ENCODE data around the gene RANBP17. TPM values are rescaled to one million over a fixed set of nuclear protein-coding genes. Genes with fewer than 3 reads are reported as not detected.
"Not testable (repeated sequence)": the region's sequence is repeated elsewhere in the genome, so short reads cannot be mapped to it uniquely, and the experiment has no call there.

Gene RANBP17
- total and polyA plus RNA-seq, 7 experiments from 2014 or later, result 3.0 TPM; not detected in 6

DNA sequence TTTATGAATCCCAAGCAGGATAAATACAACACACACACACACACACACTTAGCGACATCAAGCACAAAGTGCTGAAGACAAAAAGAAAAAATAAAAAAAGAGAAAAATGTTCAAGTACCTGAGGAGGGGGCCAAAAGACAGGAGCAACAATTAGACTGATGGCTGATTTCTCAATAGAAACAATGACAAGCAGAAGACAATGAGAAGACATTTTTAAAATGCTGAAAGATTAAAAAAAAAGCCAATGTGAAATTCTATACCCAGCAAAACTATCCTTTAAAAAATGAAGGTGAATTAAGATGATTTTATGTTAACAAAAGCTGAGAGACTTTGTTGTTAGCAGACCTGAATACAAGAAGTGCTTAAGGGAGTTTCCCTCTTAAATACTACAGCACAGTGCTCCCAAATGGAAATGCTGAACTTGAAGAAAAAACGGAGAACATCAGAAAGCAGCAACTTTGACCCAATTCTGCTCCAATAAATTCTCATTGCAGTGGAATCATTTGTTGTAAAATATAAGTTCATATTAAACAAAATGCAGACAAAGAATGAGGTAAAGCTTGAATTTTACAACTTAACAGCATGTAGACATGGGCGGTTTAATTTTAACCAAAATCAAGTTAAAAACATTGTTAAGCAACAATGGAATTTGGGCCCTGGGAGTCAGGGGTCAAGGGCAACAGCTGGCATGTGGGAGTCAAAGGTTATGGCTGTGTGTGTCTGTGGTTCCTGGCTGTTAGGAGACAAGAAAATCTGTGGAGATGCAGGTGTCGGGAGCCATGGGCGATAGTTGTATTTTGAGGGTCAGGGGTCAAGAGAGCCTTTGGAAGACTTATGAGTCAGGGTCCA lies 776 bp upstream of the RANBP17 start:
- Histone ChIP-seq H3K4me1 (ENCODE audit: control insufficient read depth in 2 of 2, insufficient read depth in 2 of 2, low read length in 2 of 2) (no peaks in the 10 kb centered on the region), H3K36me3 (ENCODE audit: control insufficient read depth in 2 of 3, insufficient read depth in 3 of 3, low read length in 3 of 3) (no peaks in the 10 kb centered on the region), H3K27me3 (ENCODE audit: control insufficient read depth in 2 of 2, insufficient read depth in 2 of 2, low read length in 2 of 2) (peaks cover 0 to 5% of the 10 kb centered on the region in 2 donors), H3K9me3 (ENCODE audit: control insufficient read depth in 2 of 3, low read length in 3 of 3) (peaks cover 0 to 22% (median 0%) of the 10 kb centered on the region in 3 experiments), H3K4me3 (ENCODE audit: low read length) (no peak overlapping the region), H3K27ac (ENCODE audit: low read depth, low read length) (no peak overlapping the region)
- peaks cover 2 to 17% (median 10%) of the 10 kb centered on the region in 7 donors for H3K4me1 Mint-ChIP-seq
- peaks cover 12 to 65% (median 29%) of the 10 kb centered on the region in 11 donors for H3K9me3 Mint-ChIP-seq
- intact Hi-C loops (cut with micrococcal nuclease), result no loop called here
- no peak for ATAC-seq
- peaks cover 30 to 65% (median 50%) of the 10 kb centered on the region in 5 donors for H3K27me3 Mint-ChIP-seq
- ChIA-PET CTCF (no interaction called here), POLR2A (no interaction called here)
- H3K27ac Mint-ChIP-seq, result peak overlapping the region in 1 of 9 donors; percentile 28
- H3K36me3 Mint-ChIP-seq, result peaks cover 15 to 32% (median 28%) of the 10 kb centered on the region in 5 donors
- DNase-seq, result no peak
- H3K4me3 Mint-ChIP-seq, result peak overlapping the region in 8 of 10 donors; percentile 4 to 79 (median 50)

DNA sequence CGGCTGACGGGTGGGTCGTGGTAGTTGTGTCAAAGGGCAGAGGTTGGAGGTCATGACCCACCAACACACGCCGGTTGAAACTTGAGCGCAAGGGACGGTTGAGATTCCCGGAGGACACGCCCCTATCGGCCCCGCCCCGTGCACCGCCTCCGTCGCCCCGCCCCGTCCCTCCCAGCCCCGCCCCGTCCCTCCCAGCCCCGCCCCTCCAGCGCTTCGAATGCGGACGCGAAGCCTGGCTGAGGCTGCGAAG lies 226 bp upstream of the RANBP17 start:
- H3K36me3 Mint-ChIP-seq, result peaks cover 15 to 32% (median 28%) of the 10 kb centered on the region in 5 donors
- peak overlapping the region in 6 of 10 donors; percentile 23 to 79 (median 50) for H3K4me3 Mint-ChIP-seq
- Histone ChIP-seq H3K4me1 (ENCODE audit: control insufficient read depth in 2 of 2, insufficient read depth in 2 of 2, low read length in 2 of 2) (no peaks in the 10 kb centered on the region), H3K36me3 (ENCODE audit: control insufficient read depth in 2 of 3, insufficient read depth in 3 of 3, low read length in 3 of 3) (no peaks in the 10 kb centered on the region), H3K27ac (ENCODE audit: low read depth, low read length) (no peak overlapping the region), H3K9me3 (ENCODE audit: control insufficient read depth in 2 of 3, low read length in 3 of 3) (peaks cover 0 to 22% (median 0%) of the 10 kb centered on the region in 3 experiments), H3K27me3 (ENCODE audit: control insufficient read depth in 2 of 2, insufficient read depth in 2 of 2, low read length in 2 of 2) (peaks cover 0 to 5% of the 10 kb centered on the region in 2 donors), H3K4me3 (ENCODE audit: low read length) (no peak overlapping the region)
- peaks cover 30 to 67% (median 50%) of the 10 kb centered on the region in 5 donors for H3K27me3 Mint-ChIP-seq
- H3K4me1 Mint-ChIP-seq, result peaks cover 2 to 17% (median 10%) of the 10 kb centered on the region in 7 donors
- H3K27ac Mint-ChIP-seq, result no peak overlapping the region
- POLR2A ChIA-PET, result no interaction called here
- CTCF ChIA-PET, result no interaction called here
- intact Hi-C loops (cut with micrococcal nuclease), result no loop called here
- peaks cover 12 to 66% (median 29%) of the 10 kb centered on the region in 11 donors for H3K9me3 Mint-ChIP-seq
- DNase-seq (no peak), ATAC-seq (no peak)

DNA sequence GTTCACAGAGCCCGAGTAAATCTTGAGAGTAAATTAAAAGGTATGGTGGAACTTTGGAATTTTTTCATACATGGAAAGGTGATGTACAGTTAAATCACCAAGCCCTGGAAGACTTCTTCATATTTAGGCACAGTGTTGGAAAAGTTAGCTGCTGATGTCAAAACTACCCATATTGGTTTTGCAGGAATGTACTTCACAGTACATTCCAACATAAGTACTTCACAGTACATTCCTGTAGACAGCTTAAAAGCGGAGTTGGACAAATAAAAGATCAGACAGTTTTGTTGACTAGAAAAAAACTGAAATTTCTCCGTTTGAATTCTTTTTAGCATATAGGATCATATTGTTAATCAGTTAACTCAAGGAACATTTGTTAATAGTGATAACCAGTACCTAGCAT lies 1.8 kb downstream of the RANBP17 start:
- POLR2A ChIA-PET, result no interaction called here

DNA sequence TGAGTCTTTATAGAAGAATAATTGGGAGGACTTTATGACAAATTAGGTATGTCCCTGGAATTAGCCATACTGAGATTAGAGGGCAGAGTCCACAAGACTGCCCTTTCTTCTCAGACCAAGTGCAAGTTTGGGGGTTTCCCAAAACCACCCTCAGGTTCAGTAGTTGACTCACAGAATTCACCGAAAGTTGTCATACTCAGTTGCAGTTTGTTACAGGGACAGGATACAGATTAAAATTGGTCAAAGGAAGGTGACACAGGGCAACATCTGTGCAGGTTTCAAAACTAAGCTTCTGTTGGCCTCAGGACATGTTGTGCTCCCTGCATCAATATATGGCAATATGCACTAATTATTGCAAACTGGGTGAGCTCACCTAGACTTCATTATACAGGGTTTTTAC lies 3.8 kb downstream of the RANBP17 start:
- Histone ChIP-seq H3K27me3 (ENCODE audit: control insufficient read depth in 2 of 2, insufficient read depth in 2 of 2, low read length in 2 of 2) (peaks cover 0 to 5% of the 10 kb centered on the region in 2 donors), H3K36me3 (ENCODE audit: control insufficient read depth in 2 of 3, insufficient read depth in 3 of 3, low read length in 3 of 3) (no peaks in the 10 kb centered on the region), H3K27ac (ENCODE audit: low read depth, low read length) (no peak overlapping the region), H3K9me3 (ENCODE audit: control insufficient read depth in 2 of 3, low read length in 3 of 3) (peaks cover 0 to 10% (median 0%) of the 10 kb centered on the region in 3 experiments), H3K4me3 (ENCODE audit: low read length) (no peak overlapping the region), H3K4me1 (ENCODE audit: control insufficient read depth in 2 of 2, insufficient read depth in 2 of 2, low read length in 2 of 2) (no peaks in the 10 kb centered on the region)
- Mint-ChIP-seq H3K36me3 (peaks cover 9 to 19% (median 16%) of the 10 kb centered on the region in 5 donors), H3K27me3 (peaks cover 28 to 44% (median 35%) of the 10 kb centered on the region in 5 donors), H3K27ac (no peak overlapping the region), H3K9me3 (peaks cover 7 to 41% (median 16%) of the 10 kb centered on the region in 11 donors), H3K4me3 (no peak overlapping the region), H3K4me1 (peaks cover 2 to 14% (median 9%) of the 10 kb centered on the region in 7 donors)
- DNase-seq, result no peak
- ChIA-PET POLR2A (no interaction called here), CTCF (no interaction called here)
- intact Hi-C loops (cut with micrococcal nuclease), result no loop called here
- no peak for ATAC-seq

More for the DNA sequence above, 1.8 kb downstream of the RANBP17 start:
- Histone ChIP-seq H3K36me3 (ENCODE audit: control insufficient read depth in 2 of 3, insufficient read depth in 3 of 3, low read length in 3 of 3) (no peaks in the 10 kb centered on the region), H3K27me3 (ENCODE audit: control insufficient read depth in 2 of 2, insufficient read depth in 2 of 2, low read length in 2 of 2) (peaks cover 0 to 5% of the 10 kb centered on the region in 2 donors), H3K9me3 (ENCODE audit: control insufficient read depth in 2 of 3, low read length in 3 of 3) (peaks cover 0 to 22% (median 0%) of the 10 kb centered on the region in 3 experiments), H3K4me3 (ENCODE audit: low read length) (no peak overlapping the region), H3K4me1 (ENCODE audit: control insufficient read depth in 2 of 2, insufficient read depth in 2 of 2, low read length in 2 of 2) (no peaks in the 10 kb centered on the region), H3K27ac (ENCODE audit: low read depth, low read length) (no peak overlapping the region)
- H3K9me3 Mint-ChIP-seq, result peaks cover 12 to 58% (median 26%) of the 10 kb centered on the region in 11 donors
- H3K4me3 Mint-ChIP-seq, result no peak overlapping the region
- no peak overlapping the region for H3K27ac Mint-ChIP-seq
- DNase-seq (no peak), ATAC-seq (no peak)
- intact Hi-C loops (cut with micrococcal nuclease), result no loop called here
- H3K4me1 Mint-ChIP-seq, result peaks cover 2 to 17% (median 10%) of the 10 kb centered on the region in 7 donors
- peaks cover 14 to 30% (median 28%) of the 10 kb centered on the region in 5 donors for H3K36me3 Mint-ChIP-seq
- CTCF ChIA-PET, result no interaction called here
- H3K27me3 Mint-ChIP-seq, result peaks cover 30 to 54% (median 49%) of the 10 kb centered on the region in 5 donors

DNA sequence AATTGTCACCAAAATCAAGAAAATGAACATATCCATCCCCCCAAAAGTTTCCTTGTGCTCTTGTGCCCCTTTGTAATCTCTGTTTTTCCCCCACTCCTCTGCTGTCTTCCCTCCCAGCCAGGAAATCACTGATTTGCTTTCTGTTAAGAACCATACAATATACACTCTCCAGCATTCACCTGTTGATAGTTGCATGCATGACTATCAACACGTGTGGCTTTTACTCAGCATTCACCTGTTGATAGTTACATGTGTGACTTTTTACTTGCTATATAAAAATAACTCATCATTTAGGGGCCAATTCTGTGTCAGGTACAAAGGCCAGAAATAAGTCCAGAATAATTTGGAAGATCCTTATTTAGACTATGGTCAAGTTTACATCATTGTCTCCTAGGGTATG lies 6.0 kb downstream of the RANBP17 start:
- ChIA-PET POLR2A (no interaction called here), CTCF (no interaction called here)
- Histone ChIP-seq H3K4me3 (ENCODE audit: low read length) (no peak overlapping the region), H3K9me3 (ENCODE audit: control insufficient read depth in 2 of 3, low read length in 3 of 3) (peaks cover 0 to 2% (median 0%) of the 10 kb centered on the region in 3 experiments), H3K27ac (ENCODE audit: low read depth, low read length) (no peak overlapping the region), H3K27me3 (ENCODE audit: control insufficient read depth in 2 of 2, insufficient read depth in 2 of 2, low read length in 2 of 2) (peaks cover 0 to 2% of the 10 kb centered on the region in 2 donors), H3K4me1 (ENCODE audit: control insufficient read depth in 2 of 2, insufficient read depth in 2 of 2, low read length in 2 of 2) (no peaks in the 10 kb centered on the region), H3K36me3 (ENCODE audit: control insufficient read depth in 2 of 3, insufficient read depth in 3 of 3, low read length in 3 of 3) (no peaks in the 10 kb centered on the region)
- Mint-ChIP-seq H3K27me3 (peaks cover 13 to 29% (median 21%) of the 10 kb centered on the region in 5 donors), H3K27ac (no peak overlapping the region), H3K36me3 (peaks cover 0 to 6% (median 4%) of the 10 kb centered on the region in 5 donors), H3K4me1 (peaks cover 0 to 3% (median 0%) of the 10 kb centered on the region in 7 donors), H3K4me3 (no peak overlapping the region), H3K9me3 (peaks cover 0 to 44% (median 10%) of the 10 kb centered on the region in 11 donors)
- intact Hi-C loops (cut with micrococcal nuclease), result no loop called here
- DNase-seq (no peak), ATAC-seq (no peak)

DNA sequence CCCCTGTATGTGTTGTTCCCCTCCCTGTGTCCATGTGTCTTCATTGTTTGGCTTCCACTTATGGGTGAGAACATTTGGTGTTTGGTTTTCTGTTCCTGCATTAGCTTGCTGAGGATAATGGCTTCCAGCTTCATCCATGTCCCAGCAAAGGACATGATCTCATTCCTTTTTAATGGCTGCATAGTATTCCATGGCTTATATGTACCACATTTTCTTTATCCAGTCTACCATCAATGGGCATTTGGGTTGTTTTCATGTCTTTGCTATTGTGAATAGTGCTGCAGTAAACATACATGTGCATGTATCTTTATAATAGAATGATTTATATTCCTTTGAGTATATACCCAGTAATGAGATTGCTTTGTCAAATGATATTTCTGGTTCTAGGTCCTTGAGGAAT lies 8.6 kb downstream of the RANBP17 start:
- POLR2A ChIA-PET; intact Hi-C loops (cut with micrococcal nuclease); H3K27ac ChIP-seq (ENCODE audit: low read depth, low read length); H3K4me3 Mint-ChIP-seq; ATAC-seq; CTCF ChIA-PET; H3K36me3 ChIP-seq (ENCODE audit: control insufficient read depth in 2 of 3, insufficient read depth in 3 of 3, low read length in 3 of 3); H3K27me3 Mint-ChIP-seq; H3K4me1 ChIP-seq (ENCODE audit: control insufficient read depth in 2 of 2, insufficient read depth in 2 of 2, low read length in 2 of 2); DNase-seq; H3K4me1 Mint-ChIP-seq; H3K4me3 ChIP-seq (ENCODE audit: low read length); H3K27me3 ChIP-seq (ENCODE audit: control insufficient read depth in 2 of 2, insufficient read depth in 2 of 2, low read length in 2 of 2); H3K36me3 Mint-ChIP-seq; H3K9me3 ChIP-seq (ENCODE audit: control insufficient read depth in 2 of 3, low read length in 3 of 3): not testable (repeated sequence)
- Mint-ChIP-seq H3K9me3 (peaks cover 0 to 43% (median 13%) of the 10 kb centered on the region in 11 donors), H3K27ac (peak overlapping the region in 1 of 9 donors; percentile 14)

Data from naive thymus-derived CD4-positive, alpha-beta T cell (primary cell).